Epithelial cell of esophagus (primary cell): ENCODE results near the gene GALNTL6.
A peak's percentile ranks its signal among the peaks of the same experiment; 100 is the strongest.

Experiments used
- DNase-seq: peaks from one replicate; pipeline ENCODE4 v3.0.0; 2010; ENCODE audit warnings: low read depth
- H3K4me3 ChIP-seq: 2 replicates; pipeline ENCODE4 v1.5.1; 2011; ENCODE audit warnings: mild to moderate bottlenecking, low read length, control low read depth
- CTCF ChIP-seq: IDR thresholded peaks from 2 replicates; pipeline ENCODE4 v1.5.1; 2011; ENCODE audit warnings: low read depth, mild to moderate bottlenecking, low read length, control low read depth, inconsistent platforms; ENCODE audit not compliant: insufficient read depth; ENCODE audit errors: missing control alignments

Gene GALNTL6

GRCh38 chr4:172986114-172986513, 1172.9 kb downstream of the GALNTL6 start:
- H3K4me3 ChIP-seq, result no peak overlapping the region
- no peak for TF ChIP-seq CTCF
- peak; percentile 84 for DNase-seq

GRCh38 chr4:172989984-172990820, 1177.0 kb downstream of the GALNTL6 start:
- no peak overlapping the region for H3K4me3 ChIP-seq
- no peak for DNase-seq
- no peak for TF ChIP-seq CTCF

- no peak for DNase-seq
- TF ChIP-seq CTCF, result no peak
- H3K4me3 ChIP-seq, result no peak overlapping the region
Measured at GRCh38 chr4:172992648-172993378, 1179.6 kb downstream of the GALNTL6 start.

- no peak for DNase-seq
- no peak for TF ChIP-seq CTCF
- H3K4me3 ChIP-seq, result peak overlapping the region; percentile 9
Measured at GRCh38 chr4:172995161-172995560, 1182.0 kb downstream of the GALNTL6 start.

- peak; percentile 43 for DNase-seq
- no peak overlapping the region for H3K4me3 ChIP-seq
- TF ChIP-seq CTCF, result no peak
Measured at GRCh38 chr4:172995704-172996103, 1182.5 kb downstream of the GALNTL6 start.

- DNase-seq, result peak; percentile 95
- no peak for TF ChIP-seq CTCF
Measured at GRCh38 chr4:172996571-172997216, 1183.5 kb downstream of the GALNTL6 start.

More at GRCh38 chr4:172996571-172997216, 1183.5 kb downstream of the GALNTL6 start:
- no peak overlapping the region for H3K4me3 ChIP-seq
